Epithelial cell of esophagus (primary cell): ENCODE measurements around the gene COL24A1.
"Not testable (repeated sequence)": the region's sequence is repeated elsewhere in the genome, so short reads cannot be mapped to it uniquely, and the experiment has no call there.

Source experiments
- DNase-seq: peaks from one replicate; pipeline ENCODE4 v3.0.0; 2010; ENCODE audit warnings: low read depth
- H3K4me3 ChIP-seq: 2 replicates; pipeline ENCODE4 v1.5.1; 2011; ENCODE audit warnings: mild to moderate bottlenecking, low read length, control low read depth
- TF ChIP-seq, protein P1 (sequence below): IDR thresholded peaks from 2 replicates; pipeline ENCODE4 v1.5.1; 2011; ENCODE audit warnings: low read depth, mild to moderate bottlenecking, low read length, control low read depth, inconsistent platforms; ENCODE audit not compliant: insufficient read depth; ENCODE audit errors: missing control alignments

COL24A1 gene

DNA sequence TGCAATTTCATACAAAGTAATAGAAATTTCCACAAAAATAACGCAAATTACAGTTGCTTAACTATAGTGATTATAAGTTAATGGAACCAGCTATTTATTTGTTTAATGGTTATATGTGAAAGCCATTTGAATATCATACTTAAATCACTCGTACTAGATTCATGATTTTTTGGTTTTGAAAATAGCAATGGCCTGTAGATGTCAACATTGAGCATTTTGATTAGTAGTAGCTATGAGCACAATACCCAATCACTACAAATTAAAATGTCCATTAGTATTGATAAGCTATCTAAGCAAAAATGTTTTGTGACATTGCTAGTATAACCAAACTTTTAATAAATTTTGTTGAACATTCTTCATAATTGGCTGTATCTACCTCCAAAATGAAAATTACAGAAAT, 10.0 kb downstream of the COL24A1 start:
- DNase-seq: no peak
- no peak overlapping the region for H3K4me3 ChIP-seq
- TF ChIP-seq, protein P1, sequence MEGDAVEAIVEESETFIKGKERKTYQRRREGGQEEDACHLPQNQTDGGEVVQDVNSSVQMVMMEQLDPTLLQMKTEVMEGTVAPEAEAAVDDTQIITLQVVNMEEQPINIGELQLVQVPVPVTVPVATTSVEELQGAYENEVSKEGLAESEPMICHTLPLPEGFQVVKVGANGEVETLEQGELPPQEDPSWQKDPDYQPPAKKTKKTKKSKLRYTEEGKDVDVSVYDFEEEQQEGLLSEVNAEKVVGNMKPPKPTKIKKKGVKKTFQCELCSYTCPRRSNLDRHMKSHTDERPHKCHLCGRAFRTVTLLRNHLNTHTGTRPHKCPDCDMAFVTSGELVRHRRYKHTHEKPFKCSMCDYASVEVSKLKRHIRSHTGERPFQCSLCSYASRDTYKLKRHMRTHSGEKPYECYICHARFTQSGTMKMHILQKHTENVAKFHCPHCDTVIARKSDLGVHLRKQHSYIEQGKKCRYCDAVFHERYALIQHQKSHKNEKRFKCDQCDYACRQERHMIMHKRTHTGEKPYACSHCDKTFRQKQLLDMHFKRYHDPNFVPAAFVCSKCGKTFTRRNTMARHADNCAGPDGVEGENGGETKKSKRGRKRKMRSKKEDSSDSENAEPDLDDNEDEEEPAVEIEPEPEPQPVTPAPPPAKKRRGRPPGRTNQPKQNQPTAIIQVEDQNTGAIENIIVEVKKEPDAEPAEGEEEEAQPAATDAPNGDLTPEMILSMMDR: peak; percentile 4

DNA sequence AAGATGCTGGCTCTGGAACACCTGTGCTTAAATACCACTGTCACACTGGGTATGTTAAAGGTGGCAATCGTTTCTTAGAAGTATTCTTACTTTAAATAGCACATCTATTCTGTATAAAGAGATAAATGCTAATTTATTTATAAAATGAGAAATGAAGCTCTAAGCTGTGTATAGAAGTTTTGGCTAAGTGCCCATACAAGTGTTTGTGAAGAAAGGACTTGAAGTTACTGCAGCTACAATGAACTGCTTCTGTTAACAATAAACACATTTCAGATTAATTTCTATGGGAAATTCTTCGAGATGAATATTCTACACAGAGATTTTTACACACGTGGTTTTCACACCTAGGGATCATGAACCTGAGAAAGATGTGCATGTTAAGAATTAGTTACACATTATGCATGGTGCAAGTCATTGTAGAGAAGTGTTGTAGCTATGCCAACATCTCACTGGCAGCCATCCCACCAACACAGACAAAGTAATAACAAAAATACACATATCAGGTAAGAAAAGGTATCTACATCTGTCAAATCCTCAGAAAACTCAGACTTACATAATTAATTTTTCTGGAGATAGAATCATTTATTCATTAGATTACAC, 16.2 kb downstream of the COL24A1 start:
- H3K4me3 ChIP-seq: no peak overlapping the region
- no peak for DNase-seq
- TF ChIP-seq, protein P1: no peak

DNA sequence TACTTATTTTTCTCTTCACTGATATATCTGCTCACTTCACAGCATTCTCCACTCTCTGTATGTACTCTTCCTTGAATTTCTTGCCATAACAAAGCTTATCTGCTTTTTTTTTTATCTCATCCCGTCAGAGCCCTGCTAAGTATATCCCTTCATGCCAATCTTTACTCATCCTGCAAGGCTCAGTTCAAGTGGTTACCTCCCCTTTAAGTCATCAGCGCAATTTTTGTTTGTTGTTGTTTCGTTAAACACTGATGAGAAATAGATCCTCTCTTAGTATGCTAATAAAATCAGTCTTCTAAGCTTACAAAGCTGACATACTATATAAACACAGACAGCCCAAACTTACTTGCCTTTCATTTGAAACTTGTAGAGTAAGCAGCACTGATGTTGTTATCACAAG, 17.8 kb downstream of the COL24A1 start:
- TF ChIP-seq, protein P1: no peak
- H3K4me3 ChIP-seq: no peak overlapping the region
- no peak for DNase-seq

DNA sequence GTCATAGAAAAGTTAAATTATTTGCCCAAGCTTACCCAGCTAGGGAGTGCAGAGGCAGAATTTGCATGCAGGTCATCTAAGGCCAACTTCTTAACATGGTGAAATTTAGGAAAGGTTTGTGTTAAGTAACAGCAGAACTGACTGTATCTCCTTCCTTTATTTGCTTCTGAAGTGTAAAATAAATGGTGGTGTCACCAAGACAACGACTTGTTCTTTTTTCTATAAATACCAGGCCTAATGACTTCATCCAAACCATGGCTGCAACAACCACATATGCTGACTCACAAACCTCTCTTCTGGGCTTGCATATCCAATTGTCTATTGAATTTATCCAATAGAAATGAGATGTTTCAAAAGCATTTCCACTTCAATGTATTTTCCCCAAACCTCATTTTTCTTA, 19.1 kb downstream of the COL24A1 start:
- TF ChIP-seq, protein P1: no peak
- H3K4me3 ChIP-seq: no peak overlapping the region
- DNase-seq: peak; percentile 70

DNA sequence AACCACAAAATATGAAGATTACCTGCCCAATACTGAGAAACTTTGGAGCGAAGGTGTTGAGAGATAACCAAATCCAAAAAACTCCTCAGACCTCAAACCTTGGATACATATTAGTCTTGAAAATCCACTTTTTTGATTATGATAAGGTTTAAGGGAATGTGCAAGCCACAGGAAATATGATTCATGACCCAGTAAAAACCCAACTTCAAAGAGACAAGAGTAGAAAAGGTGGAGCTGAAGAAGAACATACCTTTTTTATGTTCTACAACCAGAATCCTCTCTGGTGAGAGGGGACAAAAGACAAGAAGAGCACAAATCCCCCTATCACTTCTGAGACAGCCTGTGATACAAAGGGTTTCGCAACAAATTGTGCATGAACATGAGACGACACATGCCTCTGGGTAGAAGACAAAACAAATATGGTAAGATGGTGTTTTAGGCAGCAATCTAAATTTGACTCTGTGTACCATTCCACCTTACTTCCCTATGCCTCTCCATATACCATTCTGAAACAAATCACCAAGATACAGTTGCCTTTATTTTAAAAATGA, 37.3 kb downstream of the COL24A1 start:
- peak; percentile 8 for DNase-seq
- H3K4me3 ChIP-seq: no peak overlapping the region
- TF ChIP-seq, protein P1: no peak

DNA sequence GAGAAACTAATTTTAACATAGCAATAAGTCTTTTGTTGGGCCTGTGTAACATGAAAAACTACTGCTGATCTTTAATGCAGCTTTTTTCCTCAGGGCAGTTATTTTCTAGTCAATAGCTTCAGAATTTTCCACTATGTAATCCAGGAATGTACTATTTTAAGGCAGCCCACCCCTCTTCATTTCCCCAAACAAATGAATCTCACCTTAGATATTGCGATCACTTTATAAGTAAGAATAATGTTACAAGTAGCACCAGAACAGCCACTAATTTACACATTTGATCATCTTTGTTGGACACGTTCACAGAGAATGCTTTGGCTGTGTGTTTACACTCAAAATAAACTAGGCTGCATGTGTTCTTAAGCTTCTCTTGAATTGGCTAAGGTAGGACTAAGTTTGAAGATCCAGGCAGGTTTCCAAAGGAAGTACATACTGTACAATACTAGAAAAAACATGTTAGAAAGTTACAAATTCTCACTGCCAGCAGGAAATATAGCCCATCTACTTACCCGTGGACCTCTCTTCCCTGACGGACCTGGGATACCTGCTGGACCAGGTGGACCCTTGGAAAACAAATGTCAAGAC, 41.7 kb downstream of the COL24A1 start:
- TF ChIP-seq, protein P1: no peak
- H3K4me3 ChIP-seq: no peak overlapping the region
- no peak for DNase-seq

DNA sequence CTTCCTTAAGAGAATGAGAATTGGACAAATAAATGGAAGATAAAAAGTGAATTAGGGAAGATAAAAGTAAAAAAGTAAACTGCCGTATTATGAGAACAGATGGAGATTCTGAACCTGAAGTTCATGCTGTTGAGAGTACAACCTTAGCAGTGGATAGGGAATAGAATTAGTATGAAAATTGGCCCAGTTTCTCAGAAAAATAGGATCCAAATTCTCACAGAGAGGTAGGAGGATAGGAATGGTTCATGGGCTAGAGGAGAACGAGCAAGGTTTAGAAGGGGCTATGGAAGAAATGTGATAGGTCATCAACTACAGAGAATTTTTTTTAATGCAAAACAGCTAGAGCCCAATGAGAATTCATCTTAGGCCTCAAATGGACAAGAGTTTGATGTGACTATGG, 42.3 kb downstream of the COL24A1 start:
- no peak overlapping the region for H3K4me3 ChIP-seq
- no peak for DNase-seq
- TF ChIP-seq, protein P1: no peak

DNA sequence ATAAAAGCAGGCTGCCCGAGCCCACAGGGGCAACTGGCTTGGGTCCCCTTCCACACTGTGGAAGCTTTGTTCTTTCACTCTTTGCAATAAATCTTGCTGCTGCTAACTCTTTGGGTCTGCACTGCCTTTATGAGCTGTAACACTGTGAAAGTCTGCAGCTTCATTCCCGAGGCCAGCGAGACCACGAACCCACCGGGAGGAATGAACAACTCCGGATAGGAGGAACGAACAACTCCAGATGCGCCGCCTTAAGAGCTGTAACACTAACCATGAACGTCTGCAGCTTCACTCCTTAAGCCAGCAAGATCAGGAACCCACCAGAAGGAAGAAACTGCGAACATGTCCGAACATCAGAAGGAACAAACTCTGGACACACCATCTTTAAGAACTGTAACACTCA, 45.0 kb downstream of the COL24A1 start:
- not testable (repeated sequence) for DNase-seq, H3K4me3 ChIP-seq
